ENCODE results near the gene C11orf91. TPM values are rescaled to one million over a fixed set of nuclear protein-coding genes. Genes with fewer than 3 reads are reported as not detected.

The C11orf91 gene
- total RNA-seq, 1 donor from 2014 or later: not detected

DNA sequence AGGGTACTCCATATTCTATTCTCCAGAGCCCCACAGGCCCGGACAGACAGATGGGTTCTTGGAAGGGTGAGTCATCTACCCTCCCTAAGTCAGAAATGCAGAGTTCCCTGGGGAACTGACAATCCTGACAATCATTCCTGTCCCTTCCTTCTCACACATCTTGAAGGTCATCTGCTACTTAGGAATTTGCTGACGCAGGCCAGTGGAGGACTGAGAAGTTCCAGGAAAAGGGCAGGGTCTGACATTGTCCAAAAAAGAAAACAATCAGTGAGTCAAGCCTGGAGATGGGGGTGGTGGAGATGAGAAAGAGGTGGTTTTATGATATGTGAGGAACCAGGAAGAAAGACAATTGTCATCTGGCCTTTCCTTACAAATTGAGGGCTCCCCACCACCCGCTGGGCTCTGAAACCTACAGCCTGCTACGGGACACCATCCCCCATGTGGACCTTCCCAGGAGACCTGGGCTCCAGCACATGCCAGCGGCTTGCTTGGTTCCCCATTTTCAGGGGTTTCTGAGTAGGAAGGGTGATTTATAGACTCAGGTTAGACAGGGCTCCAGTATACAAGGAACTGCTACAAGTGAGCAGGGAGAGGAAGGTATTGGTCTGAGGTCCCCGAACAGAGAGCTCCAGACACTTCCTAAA is 22.7 kb upstream of the C11orf91 start:
- peak; percentile 60 to 67 for ATAC-seq
- H3K27ac ChIP-seq: peak overlapping the region; percentile 84
- intact Hi-C loops (cut with DNase I): no loop called here

DNA sequence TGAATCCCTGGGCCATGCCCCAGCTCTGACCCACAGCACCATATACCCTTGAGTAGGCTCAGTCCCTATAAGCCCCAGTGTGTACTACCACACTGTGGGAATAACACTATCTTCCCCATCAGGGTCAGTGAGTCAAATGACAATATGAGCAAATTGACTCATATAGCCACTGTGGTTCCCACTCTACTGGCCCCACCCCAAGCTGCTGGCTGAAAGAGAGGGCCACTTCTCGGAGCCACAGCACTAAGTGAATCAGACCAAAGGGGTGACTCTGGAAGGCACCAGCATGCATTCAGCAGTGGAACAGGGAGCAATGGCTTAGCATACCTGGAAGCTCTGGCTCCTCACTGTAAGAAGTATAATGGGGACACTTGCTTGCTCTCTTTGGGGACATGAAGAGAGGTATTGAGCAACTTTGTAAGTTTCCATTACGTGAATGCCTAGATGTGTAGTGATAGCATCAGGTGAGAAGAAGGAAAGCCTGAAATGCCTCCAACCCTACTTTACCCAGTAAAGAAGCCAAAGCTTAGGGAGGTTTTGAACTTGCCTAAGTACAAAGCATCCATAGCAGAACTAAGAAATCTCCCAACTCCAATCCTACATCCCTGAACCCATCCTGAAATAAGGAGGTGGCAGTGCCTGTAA is 22.1 kb upstream of the C11orf91 start:
- peak overlapping the region; percentile 84 for H3K27ac ChIP-seq
- TF ChIP-seq, protein P1, sequence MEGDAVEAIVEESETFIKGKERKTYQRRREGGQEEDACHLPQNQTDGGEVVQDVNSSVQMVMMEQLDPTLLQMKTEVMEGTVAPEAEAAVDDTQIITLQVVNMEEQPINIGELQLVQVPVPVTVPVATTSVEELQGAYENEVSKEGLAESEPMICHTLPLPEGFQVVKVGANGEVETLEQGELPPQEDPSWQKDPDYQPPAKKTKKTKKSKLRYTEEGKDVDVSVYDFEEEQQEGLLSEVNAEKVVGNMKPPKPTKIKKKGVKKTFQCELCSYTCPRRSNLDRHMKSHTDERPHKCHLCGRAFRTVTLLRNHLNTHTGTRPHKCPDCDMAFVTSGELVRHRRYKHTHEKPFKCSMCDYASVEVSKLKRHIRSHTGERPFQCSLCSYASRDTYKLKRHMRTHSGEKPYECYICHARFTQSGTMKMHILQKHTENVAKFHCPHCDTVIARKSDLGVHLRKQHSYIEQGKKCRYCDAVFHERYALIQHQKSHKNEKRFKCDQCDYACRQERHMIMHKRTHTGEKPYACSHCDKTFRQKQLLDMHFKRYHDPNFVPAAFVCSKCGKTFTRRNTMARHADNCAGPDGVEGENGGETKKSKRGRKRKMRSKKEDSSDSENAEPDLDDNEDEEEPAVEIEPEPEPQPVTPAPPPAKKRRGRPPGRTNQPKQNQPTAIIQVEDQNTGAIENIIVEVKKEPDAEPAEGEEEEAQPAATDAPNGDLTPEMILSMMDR (IDR thresholded peaks at IDR 0.05): no peak
- intact Hi-C loops (cut with DNase I): no loop called here
- DNase-seq: no peak
- H3K27me3 ChIP-seq (ENCODE audit: low read depth): no peaks in the 10 kb centered on the region
- no peaks in the 10 kb centered on the region for H3K9me3 ChIP-seq
- H3K4me3 ChIP-seq: no peak overlapping the region
- H3K36me3 ChIP-seq: peaks cover 47% of the 10 kb centered on the region
- H3K4me1 ChIP-seq: peaks cover 69% of the 10 kb centered on the region
- ATAC-seq: peak; percentile 73

More for the DNA sequence above, 22.7 kb upstream of the C11orf91 start:
- no peaks in the 10 kb centered on the region for H3K27me3 ChIP-seq (ENCODE audit: low read depth)
- H3K4me3 ChIP-seq: no peak overlapping the region
- peaks cover 41% of the 10 kb centered on the region for H3K36me3 ChIP-seq
- no peak for DNase-seq
- H3K4me1 ChIP-seq: peaks cover 69% of the 10 kb centered on the region
- TF ChIP-seq, protein P1 (IDR thresholded peaks at IDR 0.05): no peak
- H3K9me3 ChIP-seq: no peaks in the 10 kb centered on the region

DNA sequence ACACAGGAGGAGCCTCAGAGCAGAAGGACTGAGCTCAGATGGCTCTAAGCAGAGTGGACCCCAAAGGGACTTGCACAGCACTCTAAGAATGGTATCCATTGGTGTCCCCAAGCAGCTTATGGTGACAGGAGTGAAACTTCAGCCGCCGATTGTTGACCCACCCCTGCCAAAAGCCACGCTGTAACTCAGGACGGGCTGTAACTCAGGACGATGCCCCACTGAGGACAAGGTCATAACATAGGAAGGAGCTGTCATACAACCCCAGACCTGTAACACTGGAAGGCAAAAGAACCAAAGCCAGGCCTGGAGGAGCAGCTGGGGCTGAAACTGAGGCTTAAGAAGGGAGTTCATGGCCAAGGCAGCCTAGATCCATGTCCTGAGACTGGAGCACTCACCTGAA is 21.4 kb upstream of the C11orf91 start:
- intact Hi-C loops (cut with DNase I): no loop called here
- ATAC-seq (no peak), DNase-seq (no peak)
- no peaks in the 10 kb centered on the region for H3K27me3 ChIP-seq (ENCODE audit: low read depth)
- no peak overlapping the region for H3K4me3 ChIP-seq
- peaks cover 71% of the 10 kb centered on the region for H3K4me1 ChIP-seq
- H3K9me3 ChIP-seq: no peaks in the 10 kb centered on the region
- peaks cover 55% of the 10 kb centered on the region for H3K36me3 ChIP-seq
- H3K27ac ChIP-seq: peak overlapping the region; percentile 84
- TF ChIP-seq, protein P1 (IDR thresholded peaks at IDR 0.05): no peak

DNA sequence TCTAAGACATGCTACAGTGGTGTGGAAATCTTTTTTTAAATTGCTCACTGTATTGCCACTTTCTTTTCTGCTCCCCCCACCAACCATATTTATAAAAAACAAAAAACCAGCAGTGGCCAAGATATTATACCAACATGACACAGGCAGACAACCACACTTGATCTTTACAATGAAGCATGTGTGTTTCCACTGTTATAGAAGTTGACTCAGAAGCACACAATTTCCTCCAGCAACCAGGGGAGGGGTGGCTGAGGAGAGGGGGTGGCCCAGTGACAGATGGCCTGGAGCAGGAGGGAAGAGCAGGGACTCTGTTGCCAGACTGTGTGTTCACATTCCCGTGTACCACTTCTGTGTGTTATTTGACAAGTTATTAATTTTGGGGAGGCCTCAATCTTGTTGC is 20.8 kb upstream of the C11orf91 start:
- ATAC-seq (no peak), DNase-seq (no peak)
- H3K27ac ChIP-seq: peak overlapping the region; percentile 84
- TF ChIP-seq, protein P1 (IDR thresholded peaks at IDR 0.05): no peak
- intact Hi-C loops (cut with DNase I): no loop called here
- H3K27me3 ChIP-seq (ENCODE audit: low read depth): no peaks in the 10 kb centered on the region
- H3K4me3 ChIP-seq: no peak overlapping the region
- H3K4me1 ChIP-seq: peaks cover 74% of the 10 kb centered on the region
- H3K36me3 ChIP-seq: peaks cover 60% of the 10 kb centered on the region
- H3K9me3 ChIP-seq: no peaks in the 10 kb centered on the region

DNA sequence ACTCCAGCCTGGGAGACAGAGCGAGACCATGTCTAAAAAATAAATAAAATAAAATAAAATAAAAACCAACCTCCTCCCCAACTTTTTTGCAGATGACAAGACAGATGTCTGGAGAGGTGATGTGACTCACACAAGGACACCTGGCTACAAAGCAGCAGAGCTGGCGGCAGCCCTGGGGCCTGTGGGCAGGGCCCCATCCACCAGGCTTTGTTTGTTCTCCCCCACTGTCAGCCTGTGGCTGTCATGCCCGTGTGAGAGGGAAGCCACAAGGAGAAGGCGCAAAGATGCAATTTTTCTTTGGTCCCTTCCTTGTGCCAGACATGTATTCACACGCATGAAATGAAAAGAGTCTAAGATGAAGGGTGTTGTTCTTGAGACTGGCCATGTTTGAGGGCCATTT is 19.0 kb upstream of the C11orf91 start:
- ATAC-seq: no peak
- intact Hi-C loops (cut with DNase I): no loop called here
- H3K36me3 ChIP-seq: peaks cover 79% of the 10 kb centered on the region
- no peak overlapping the region for H3K4me3 ChIP-seq
- no peaks in the 10 kb centered on the region for H3K27me3 ChIP-seq (ENCODE audit: low read depth)
- no peaks in the 10 kb centered on the region for H3K9me3 ChIP-seq
- DNase-seq: no peak
- peaks cover 74% of the 10 kb centered on the region for H3K4me1 ChIP-seq
- no peak overlapping the region for H3K27ac ChIP-seq
- TF ChIP-seq, protein P1 (IDR thresholded peaks at IDR 0.05): no peak
